Natural killer cell (primary cell): ENCODE data around the gene FKBP4. TPM values are rescaled to one million over a fixed set of nuclear protein-coding genes. Genes with fewer than 3 reads are reported as not detected.
A peak's percentile ranks its signal among the peaks of the same experiment; 100 is the strongest.

Experiments used
- ATAC-seq, 3 donors: fragments of 150-1000 bp in 2 of 3; fragments of 200-7000 bp in 1 of 3; cut with Tn5 transposase; 1 replicate in 1 of 3; 2 replicates in 2 of 3; pipeline ENCODE4 v1.10.0; 2021; ENCODE audit warnings: mild to moderate bottlenecking in 2 of 3, moderate library complexity in 2 of 3
- DNase-seq, 2 donors: peaks; one replicate each; pipeline versions ENCODE4 v3.0.0 to v3.0.0-alpha.2; 2013 to 2021; ENCODE audit warnings: mixed read lengths in 1 of 2
- H3K27ac ChIP-seq: one replicate; pipeline ENCODE4 v1.5.1; 2013; ENCODE audit warnings: mild to moderate bottlenecking, low read length
- H3K27me3 ChIP-seq: one replicate; pipeline ENCODE4 v1.6.1; 2013; ENCODE audit warnings: low read length; ENCODE audit not compliant: control insufficient read depth, insufficient read depth
- H3K36me3 ChIP-seq: one replicate; pipeline ENCODE4 v1.6.1; 2013; ENCODE audit warnings: low read length; ENCODE audit not compliant: control insufficient read depth, insufficient read depth
- H3K4me1 ChIP-seq: one replicate; pipeline ENCODE4 v1.6.1; 2013; ENCODE audit warnings: low read length; ENCODE audit not compliant: control insufficient read depth, insufficient read depth
- H3K4me3 ChIP-seq: one replicate; pipeline ENCODE4 v1.5.1; 2013; ENCODE audit warnings: low read length
- H3K9me3 ChIP-seq: one replicate; pipeline ENCODE4 v1.6.1; 2013; ENCODE audit warnings: low read length; ENCODE audit not compliant: control insufficient read depth, insufficient read depth
- H3K27ac Mint-ChIP-seq, 2 donors: one replicate each; pipeline ENCODE4 v1.8.0; 2022; ENCODE audit warnings: mild to moderate bottlenecking in 2 of 2, mixed read lengths in 2 of 2, moderate library complexity in 1 of 2
- H3K27me3 Mint-ChIP-seq, 2 donors: one replicate each; pipeline ENCODE4 v1.8.0; 2022; ENCODE audit warnings: low read depth in 2 of 2, mixed read lengths in 2 of 2
- H3K36me3 Mint-ChIP-seq: one replicate; pipeline ENCODE4 v1.8.0; 2022; ENCODE audit warnings: mixed read lengths
- H3K4me1 Mint-ChIP-seq, 2 donors: one replicate each; pipeline ENCODE4 v1.8.0; 2022; ENCODE audit warnings: mixed read lengths in 2 of 2
- H3K4me3 Mint-ChIP-seq: one replicate; pipeline ENCODE4 v1.8.0; 2022; ENCODE audit warnings: mild to moderate bottlenecking, moderate library complexity, mixed read lengths
- H3K9me3 Mint-ChIP-seq, 2 donors: one replicate each; pipeline ENCODE4 v1.8.0; 2022; ENCODE audit warnings: mixed read lengths in 2 of 2
- WGBS: methylation state at CpG from one replicate; pipeline ENCODE4 v1.1.7; 2013; ENCODE audit warnings: missing lambda C conversion rate; ENCODE audit not compliant: insufficient coverage; 5-methylcytosine and 5-hydroxymethylcytosine counted together
- intact Hi-C: fragments of 100-400 bp; cut with micrococcal nuclease; formaldehyde crosslinking; loops from one replicate; pipeline ENCODE4 v1.14.2; 2022
- total RNA-seq, 4 donors: library from RNA; stranded (reverse); fragments of 120-200 nt in 1 of 4; gene quantifications; one replicate each; pipeline versions ENCODE4 v1.2.3 to v1.2.4, GENCODE V29; 2013 to 2022
- TF ChIP-seq, protein P1 (sequence below): fragments of 200-600 bp; IDR thresholded peaks from one replicate; pipeline ENCODE4 v1.8.0; 2022; ENCODE audit warnings: antibody characterized with exemption

The FKBP4 gene
- total RNA-seq, 3 donors from 2014 or later (not counting 1 experiment from before 2014, with no cell fraction given), result 28.1 to 43.0 (median 29.6) TPM

DNA sequence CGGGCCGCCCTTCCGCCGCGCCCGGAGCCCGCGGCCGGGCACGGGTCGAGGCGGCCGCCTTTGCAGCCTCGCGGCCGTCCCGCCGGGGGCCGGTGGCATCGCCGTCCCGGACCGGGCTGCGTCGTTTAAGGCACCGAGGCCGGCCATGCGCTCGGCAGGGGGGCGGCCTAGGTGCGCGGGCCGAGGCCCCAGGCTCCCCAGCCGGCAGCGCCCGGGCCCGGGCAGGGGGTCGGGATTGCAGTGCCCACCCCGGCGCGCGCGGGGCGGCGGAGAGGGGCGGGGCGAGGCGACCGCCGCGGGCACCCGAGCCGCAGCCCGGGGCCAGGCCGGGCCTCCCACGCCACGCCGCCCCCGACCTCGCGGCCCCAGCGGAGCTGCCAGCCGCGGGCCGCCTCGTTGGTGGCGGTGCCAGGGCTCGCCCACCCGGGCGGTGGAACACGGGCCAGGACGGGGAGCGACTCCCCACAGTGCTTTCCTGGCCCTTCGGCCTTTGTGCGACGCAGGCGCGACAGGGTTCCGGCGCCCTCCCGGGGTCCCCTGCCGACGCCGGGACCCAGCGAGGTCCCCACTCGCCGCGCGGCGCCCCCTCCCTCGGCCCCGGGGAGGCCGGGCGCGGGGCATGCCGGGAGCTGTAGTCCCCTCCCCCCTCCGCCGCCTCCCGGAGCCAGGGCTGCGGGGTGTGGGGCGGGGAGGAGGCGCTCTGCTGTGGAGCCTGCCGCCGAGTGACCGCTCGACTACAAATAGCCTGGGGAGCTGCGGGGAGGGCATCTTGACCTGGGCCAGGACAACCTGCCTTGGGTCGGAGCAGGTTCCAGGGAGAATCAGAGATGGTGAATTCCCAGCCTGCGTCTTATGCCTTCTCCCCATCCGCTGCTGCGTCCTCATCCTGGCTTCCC, 769 bp downstream of the FKBP4 start:
- Mint-ChIP-seq H3K36me3 (no peaks in the 10 kb centered on the region), H3K4me3 (peak overlapping the region; percentile 86), H3K4me1 (peaks cover 10 to 18% of the 10 kb centered on the region in 2 donors), H3K27ac (peak overlapping the region; percentile 49 to 86), H3K9me3 (no peaks in the 10 kb centered on the region), H3K27me3 (no peaks in the 10 kb centered on the region)
- peaks cover 16% of the 10 kb centered on the region for H3K4me1 ChIP-seq
- TF ChIP-seq, protein P1, sequence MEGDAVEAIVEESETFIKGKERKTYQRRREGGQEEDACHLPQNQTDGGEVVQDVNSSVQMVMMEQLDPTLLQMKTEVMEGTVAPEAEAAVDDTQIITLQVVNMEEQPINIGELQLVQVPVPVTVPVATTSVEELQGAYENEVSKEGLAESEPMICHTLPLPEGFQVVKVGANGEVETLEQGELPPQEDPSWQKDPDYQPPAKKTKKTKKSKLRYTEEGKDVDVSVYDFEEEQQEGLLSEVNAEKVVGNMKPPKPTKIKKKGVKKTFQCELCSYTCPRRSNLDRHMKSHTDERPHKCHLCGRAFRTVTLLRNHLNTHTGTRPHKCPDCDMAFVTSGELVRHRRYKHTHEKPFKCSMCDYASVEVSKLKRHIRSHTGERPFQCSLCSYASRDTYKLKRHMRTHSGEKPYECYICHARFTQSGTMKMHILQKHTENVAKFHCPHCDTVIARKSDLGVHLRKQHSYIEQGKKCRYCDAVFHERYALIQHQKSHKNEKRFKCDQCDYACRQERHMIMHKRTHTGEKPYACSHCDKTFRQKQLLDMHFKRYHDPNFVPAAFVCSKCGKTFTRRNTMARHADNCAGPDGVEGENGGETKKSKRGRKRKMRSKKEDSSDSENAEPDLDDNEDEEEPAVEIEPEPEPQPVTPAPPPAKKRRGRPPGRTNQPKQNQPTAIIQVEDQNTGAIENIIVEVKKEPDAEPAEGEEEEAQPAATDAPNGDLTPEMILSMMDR, result no peak
- H3K36me3 ChIP-seq, result peaks cover 28% of the 10 kb centered on the region
- peak overlapping the region; percentile 58 for H3K4me3 ChIP-seq
- H3K27ac ChIP-seq, result no peak overlapping the region
- no peaks in the 10 kb centered on the region for H3K27me3 ChIP-seq
- intact Hi-C loops, result loop anchor here (2.0 kb wide), 1 partner anchor 17 kb away; the partner anchor contains the start of gene ITFG2
- H3K9me3 ChIP-seq, result no peaks in the 10 kb centered on the region
- peak; percentile 65 to 83 for DNase-seq
- ATAC-seq, result peak; percentile 69 to 78 (median 71)
- under 1% methylated on average over 111 of the region's 111 CpGs for whole genome bisulfite sequencing

DNA sequence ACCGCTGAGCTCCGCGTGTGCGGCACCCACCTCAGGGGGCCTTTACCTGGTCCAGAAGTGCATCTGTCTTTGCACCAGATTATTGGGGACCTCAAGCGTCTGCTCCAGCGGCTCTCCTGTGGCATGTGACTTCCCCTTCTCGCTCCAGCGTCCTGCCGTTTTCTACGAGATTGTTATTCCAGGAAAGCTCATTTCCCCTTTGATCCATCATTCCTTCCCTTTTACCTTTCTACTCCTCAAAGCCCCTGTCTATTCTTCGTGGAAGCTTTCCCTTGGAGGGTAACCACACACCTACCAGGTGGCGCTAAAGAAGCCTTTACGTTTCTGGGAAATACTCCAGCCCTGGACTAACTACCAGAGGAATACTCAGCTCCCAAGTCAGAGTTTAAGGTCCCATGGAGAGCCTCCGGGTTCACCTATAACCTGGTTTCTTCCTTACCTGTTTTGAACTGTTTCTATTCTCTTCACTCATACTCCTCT, 1.5 kb downstream of the FKBP4 start:
- Mint-ChIP-seq H3K4me1 (peaks cover 10 to 18% of the 10 kb centered on the region in 2 donors), H3K27ac (peak overlapping the region; percentile 49 to 86), H3K27me3 (no peaks in the 10 kb centered on the region), H3K4me3 (peak overlapping the region; percentile 86), H3K9me3 (no peaks in the 10 kb centered on the region), H3K36me3 (no peaks in the 10 kb centered on the region)
- TF ChIP-seq, protein P1, result no peak
- Histone ChIP-seq H3K27ac (no peak overlapping the region), H3K27me3 (no peaks in the 10 kb centered on the region), H3K36me3 (peaks cover 34% of the 10 kb centered on the region), H3K4me1 (peaks cover 16% of the 10 kb centered on the region), H3K4me3 (peak overlapping the region; percentile 47), H3K9me3 (no peaks in the 10 kb centered on the region)
- DNase-seq (no peak), ATAC-seq (no peak)
- intact Hi-C loops, result loop anchor here (2.0 kb wide), 1 partner anchor 17 kb away; the partner anchor contains the start of gene ITFG2
- WGBS, result 5% methylated on average over 14 of the region's 14 CpGs

DNA sequence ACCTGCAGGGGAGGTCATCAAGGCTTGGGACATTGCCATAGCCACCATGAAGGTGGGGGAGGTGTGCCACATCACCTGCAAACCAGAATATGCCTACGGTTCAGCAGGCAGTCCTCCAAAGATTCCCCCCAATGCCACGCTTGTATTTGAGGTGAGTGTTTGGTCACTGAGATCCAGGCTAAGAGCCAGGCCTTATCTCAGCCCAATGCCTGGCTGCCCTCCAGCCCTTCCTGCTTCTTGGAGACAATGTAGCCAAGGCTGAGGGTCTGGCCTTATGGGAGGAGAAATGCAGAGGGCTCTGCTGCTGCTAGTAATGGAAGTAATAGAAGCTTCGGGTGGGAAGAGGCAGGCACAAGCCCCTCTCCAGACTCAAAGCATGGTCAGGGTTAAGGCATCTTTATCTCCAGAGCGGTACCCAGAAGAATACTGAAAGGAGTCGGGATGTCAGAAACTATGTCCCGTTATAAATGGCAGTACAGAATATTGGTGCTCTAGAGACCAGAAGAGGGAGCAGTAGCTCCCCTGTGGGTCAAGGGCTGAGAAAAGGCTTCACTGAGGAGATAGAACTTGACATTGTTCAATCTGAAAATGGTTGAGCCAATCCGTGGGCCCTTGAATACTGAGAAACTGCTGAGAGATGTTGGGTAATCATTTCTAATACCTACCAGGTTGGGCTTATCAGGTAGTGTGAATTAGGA, 3.1 kb downstream of the FKBP4 start:
- Histone ChIP-seq H3K9me3 (no peaks in the 10 kb centered on the region), H3K4me1 (peaks cover 16% of the 10 kb centered on the region), H3K36me3 (peaks cover 43% of the 10 kb centered on the region), H3K4me3 (no peak overlapping the region), H3K27me3 (no peaks in the 10 kb centered on the region), H3K27ac (no peak overlapping the region)
- ATAC-seq (no peak), DNase-seq (no peak)
- Mint-ChIP-seq H3K36me3 (no peaks in the 10 kb centered on the region), H3K27me3 (no peaks in the 10 kb centered on the region), H3K4me1 (peaks cover 10 to 18% of the 10 kb centered on the region in 2 donors), H3K9me3 (no peaks in the 10 kb centered on the region), H3K4me3 (peak overlapping the region; percentile 86), H3K27ac (peak overlapping the region in 1 of 2 donors; percentile 49)
- 94% methylated on average over 7 of the region's 7 CpGs for WGBS
- TF ChIP-seq, protein P1, result no peak
- intact Hi-C loops, result loop anchor here (2.0 kb wide), 1 partner anchor 15 kb away; the partner anchor contains the start of gene ITFG2
